ENCODE results near the gene IL18BP.

IL18BP gene

DNA sequence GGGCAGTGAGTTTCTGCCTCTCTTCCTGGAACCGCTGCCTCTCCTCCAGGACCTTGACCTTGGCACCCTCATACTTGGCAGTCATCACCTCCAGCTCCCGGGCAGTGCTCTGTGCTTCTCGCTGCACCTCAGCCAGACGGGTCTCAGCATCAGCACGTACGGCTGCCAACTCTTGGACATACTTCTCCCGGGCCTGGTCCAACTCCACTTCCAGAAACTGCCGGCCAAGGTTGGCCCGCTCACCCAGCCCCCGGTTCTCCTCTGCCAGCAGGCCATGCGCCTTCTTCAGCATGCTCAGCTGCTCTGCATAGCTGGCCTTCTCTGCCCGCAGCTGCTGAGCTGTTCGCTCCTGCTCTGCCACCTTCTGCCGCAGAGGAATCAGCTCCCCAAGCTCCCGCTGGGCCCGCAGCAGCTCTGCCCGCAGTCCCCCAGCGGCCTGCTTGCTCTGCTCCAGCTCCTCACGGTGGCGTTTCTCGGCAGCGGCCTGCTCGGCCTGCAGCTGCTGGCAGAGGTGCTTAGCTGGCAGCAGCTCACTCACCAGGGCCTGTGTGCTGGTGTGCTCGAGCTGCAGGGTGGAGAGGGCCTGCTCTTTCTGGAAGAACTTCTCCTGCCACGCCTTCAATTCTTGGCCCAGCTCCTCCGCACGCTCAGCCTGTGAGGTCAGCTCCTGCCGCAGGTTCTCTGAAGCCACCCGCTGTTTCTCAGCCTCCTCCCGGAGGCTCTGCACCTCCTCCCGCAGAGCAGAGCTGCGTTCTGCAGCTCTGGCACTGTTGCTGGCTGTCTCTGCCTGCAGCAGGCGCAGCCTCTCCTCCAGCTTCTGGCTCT, 14.4 kb downstream of the IL18BP start:
- no peak for DNase-seq (ENCODE audit: low read depth, low spot score)

DNA sequence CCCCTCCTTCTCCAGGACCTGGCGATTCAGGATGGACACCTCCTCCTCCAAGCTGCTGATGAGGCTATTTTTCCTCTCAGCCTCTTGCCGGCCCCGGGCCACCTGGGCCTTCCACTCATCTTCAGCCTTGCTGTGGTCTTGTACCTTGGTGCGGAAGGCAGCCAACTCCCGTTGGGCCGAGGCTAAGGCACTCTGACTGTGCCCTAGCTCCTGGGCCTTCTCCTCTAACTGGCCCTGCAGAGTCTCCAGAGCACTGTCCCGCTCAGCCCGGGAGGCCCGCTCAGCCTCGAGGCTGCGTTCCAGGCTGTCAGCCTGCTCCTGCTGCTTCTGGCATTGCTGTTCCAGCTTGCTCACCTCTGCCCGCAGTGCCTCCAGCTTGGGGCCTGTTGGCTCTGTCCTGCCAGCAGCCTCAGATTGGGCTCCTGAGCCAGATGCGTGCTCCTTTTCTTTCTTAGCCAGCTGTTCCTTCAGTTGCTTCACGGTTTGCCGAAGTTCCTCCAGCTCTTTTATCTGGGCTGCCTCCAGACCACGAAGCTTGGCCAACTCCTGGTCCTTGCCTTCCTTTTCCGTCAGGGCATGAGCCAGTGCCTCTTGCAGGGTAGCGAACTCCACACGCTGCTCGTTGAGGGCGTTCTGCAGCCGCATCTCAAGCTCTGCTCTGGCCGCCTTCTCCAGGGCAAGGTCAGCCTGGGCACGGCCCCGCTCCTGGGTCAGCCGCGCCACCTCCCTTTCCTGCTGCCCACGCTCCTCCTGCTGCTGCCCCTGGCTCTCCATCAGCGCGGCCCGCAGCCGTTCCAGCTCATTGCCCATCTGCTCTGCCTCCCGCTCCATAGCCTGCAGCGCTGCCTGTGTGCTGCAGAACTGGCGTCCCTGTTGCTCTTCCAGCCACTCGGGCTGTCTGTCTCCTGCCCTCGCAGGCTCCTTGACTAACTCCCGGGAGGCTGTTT, 15.3 kb downstream of the IL18BP start:
- no peak for DNase-seq (ENCODE audit: low read depth, low spot score)

DNA sequence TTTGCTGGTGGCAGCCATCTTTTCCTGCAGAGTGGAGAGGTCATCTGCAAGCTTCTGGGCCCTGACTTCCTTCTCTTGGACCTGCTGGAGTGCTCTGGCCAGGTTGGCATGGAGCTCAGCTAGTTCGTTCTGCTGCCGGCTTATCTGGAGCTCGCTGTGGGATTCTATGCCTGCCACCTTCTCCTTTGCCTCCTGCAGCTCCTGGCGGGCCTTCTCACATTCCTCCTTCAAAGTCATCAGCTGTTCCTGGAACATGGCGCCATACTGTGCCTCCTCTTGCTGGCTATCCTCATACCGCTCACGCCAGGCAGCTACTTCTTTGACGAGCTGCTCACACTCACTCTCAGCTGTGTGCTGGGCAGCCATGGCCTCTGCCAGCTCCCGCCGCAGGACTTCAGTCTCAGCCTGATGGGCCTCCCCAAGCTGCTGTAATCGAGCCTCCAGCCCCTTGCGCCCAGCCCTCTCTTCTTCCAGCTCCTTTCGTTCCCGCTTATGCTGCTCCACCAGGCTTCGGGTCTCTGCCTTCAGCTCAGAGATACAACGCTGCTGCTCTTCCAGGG, 16.1 kb downstream of the IL18BP start:
- no peak for DNase-seq (ENCODE audit: low read depth, low spot score)

DNA sequence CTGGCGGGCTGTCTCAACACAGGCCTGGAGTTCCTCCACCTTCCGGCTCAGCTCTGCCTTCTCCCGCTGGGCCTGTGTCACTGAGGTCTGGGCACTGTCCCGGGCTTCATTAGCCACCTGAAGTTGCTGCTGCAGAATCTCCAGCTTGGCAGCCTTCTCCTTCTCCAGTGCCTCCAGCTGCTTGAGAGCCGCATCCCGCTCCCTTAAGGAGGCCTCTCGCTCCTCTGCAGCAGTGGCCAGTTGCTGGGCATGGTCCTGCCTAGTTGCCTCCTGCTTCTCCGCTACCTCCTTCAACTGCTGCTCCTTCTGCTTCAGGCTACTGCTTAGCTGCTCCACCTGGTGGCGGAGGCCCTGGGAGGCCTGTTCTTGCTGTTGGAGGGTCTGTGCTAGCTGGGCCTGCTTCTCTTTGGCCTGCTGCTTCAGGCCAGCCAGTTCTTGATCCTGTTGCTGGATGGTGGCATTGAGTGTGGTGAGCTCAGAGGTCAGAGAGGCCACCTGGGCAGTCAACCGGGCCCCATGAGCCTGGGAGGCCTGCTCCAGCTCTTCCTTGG, 16.9 kb downstream of the IL18BP start:
- no peak for DNase-seq (ENCODE audit: low read depth, low spot score)

DNA sequence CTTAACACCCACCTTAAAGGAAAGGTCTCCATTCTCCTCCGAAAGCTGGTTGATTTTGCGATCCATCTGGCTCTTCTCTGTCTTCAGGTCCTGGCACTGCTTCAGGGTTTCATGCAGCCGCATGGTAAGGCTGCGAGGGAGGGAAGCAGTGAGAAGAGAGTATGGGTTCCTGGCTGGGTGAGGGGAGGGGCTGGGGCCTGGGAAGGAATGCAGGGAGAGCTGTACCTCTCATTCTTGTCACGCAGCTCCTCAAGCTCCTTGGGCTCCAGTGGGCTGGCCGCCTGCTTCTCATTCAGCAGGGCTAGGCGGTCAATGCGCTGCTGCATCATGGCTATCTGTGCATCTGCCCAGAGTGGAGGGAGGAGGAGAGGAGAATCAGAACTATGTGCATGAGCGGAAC, 19.5 kb downstream of the IL18BP start:
- DNase-seq (ENCODE audit: low read depth, low spot score), result no peak

DNA sequence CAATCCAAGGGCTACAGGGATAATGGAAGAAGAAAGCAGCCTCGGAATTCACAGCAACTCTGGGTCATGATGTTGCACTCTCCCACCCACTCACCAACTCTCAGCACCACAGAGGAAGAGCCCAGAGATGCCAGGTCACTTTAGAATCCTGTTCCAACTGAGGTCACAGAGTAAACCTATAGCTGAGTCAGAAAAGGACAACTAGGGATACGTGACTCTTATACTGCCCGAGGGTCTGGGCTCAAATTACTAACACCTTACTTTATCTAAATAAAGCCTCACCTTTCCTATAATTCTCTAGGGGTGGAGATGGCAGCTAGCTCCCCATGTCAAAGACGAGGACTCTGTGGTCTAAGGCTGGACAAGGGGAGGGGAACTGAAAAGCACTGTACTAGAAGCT, 24.6 kb downstream of the IL18BP start:
- DNase-seq (ENCODE audit: low read depth, low spot score), result no peak

DNA sequence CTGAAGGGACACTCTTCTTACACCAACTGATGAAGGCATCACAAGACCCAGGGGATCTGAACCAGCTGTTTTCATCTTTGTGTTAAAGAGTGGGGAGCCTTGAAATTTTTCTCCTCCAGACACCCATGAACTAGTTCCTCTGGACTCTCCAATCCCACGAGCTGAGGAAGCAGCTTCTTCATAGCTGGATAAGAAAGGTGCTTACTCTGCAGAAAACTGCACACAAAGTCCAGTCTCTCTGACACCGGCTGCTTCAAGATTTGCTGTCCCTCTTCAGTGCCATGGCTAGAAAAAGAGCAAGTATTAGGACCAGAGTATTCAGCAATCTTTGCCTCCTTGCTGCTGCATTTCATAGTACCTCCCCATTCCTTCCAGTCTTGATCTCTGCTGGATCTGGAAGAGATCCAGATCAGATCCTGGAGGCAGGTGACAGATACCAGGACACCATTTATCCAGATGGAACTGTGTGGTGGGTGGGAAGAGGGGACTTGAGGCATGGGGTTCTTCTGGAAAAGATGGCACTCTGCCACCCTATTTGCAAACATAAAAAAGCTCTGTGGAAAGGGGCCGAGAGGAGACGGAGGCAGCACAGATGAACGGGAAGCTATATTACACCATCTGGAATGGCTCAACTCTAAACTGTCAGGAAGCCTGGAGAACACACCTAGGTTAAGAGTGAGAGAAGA, 25.5 kb downstream of the IL18BP start:
- DNase-seq (ENCODE audit: low read depth, low spot score), result no peak

DNA sequence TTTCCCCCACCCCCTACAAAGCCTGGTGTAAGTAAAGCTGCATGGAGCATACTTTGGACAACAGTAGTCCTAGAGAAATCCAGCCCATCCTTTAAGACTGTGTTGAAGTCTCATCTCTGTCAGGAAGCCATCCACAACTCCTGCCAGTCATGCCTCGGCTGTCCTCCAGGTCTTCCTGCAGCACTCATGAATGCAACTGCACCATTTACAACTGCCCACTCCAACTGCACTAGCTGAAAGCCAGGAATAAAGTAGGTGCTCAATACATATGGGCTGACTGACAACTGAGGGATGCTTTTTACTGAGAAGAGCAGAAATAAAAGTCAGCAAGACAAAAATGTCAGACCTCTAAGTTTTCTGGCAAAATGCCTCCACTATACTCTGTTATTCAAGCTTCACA, 27.4 kb downstream of the IL18BP start:
- no peak for DNase-seq (ENCODE audit: low read depth, low spot score)

DNA sequence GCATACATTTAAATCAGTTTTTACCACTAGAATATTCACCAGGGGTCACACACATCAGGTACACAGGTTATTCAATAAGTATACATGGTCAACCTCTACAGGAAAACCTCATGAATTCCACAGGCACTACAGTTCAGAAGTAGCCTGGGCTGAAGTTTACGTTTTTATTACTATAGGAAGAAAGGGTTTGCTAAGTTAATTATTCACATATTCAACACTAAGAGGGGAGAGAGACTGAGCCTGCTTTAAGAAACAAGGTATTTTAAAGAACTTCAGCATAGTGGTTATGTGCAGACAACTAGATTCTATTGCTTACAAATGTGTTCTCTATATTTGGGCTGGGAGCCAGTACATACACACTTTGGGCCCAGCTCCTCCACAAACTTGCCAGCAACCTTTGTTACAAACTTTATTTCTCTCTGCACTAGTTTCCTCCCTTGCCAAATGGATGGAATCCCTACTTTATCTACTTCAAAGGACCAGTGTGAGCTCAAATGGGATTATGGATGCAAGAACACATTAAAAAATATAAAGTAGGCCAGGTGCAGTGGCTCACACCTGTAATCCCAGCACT, 31.9 kb downstream of the IL18BP start:
- DNase-seq (ENCODE audit: low read depth, low spot score), result no peak

DNA sequence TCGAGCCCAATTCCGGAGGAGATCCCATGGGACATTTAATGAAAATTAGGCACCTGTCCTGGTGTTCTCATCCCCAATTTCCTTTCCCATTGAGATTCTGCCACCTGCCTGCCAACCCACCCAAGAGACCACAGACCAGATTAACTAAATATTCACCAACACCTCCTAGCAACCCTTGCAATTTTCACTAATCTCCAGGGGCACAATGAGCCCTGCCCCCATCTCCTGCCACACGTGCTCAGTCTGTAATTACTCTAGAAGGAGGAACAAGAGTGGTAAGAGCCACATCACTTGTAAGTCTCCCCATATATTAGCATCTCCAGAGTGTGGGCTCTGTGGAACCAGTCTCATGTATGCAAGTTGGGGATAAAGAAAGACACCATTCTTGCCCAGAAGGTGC, 38.0 kb downstream of the IL18BP start:
- no peak for DNase-seq (ENCODE audit: low read depth, low spot score)

DNA sequence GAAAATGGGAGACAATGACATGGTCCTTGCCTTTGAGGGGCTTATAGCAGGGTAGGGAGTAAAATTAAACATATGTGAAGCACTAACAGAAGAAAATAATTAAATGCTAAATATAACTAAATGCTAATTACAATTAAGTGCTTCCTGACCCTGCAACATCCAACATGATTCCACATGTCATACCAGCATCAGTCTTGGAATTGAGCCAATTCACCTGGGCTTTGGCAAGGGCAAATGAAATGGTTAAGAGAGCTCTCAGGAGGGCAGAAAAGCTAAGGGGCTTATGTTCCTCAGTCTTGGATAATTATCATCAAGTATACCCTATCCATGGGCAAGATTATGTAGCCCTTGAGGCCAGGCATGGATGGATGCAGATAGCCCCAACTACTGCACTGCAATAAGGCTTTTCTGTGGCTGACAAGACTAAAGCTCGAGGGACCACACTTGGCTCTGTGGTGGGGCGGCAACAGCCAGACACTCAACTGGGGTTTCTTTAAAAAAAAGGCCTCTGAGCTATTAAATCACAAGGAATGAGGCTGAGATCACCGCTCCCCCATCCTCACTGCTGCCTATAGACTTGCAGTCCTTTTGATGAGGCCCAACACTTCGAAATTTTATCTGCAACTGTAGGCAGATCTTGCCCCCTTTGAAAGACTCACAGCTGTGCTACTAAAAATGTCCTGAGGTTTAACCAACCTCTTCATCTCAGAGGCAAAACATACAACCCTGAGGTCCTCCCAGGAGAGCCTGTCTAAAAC, 39.0 kb downstream of the IL18BP start:
- no peak for DNase-seq (ENCODE audit: low read depth, low spot score)

DNA sequence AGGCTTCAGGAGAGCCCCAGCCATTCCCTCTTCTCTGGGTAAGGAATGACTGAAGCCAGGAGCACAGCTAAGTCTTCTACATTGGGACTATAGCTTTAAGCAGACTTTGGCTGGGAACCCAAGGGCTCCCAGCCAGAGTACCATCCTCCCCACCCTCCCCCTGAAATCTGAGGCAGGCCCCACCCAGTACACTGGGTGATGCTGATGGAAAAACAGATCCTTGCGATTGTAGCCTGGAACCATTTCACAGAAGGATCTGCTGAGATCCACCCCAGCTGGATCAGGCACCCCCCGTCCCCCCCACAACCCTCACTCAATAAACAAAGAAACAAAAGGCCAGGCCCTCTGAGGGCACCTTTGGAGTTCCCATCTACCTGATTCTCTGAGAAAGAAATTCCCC, 39.8 kb downstream of the IL18BP start:
- no peak for DNase-seq (ENCODE audit: low read depth, low spot score)

DNA sequence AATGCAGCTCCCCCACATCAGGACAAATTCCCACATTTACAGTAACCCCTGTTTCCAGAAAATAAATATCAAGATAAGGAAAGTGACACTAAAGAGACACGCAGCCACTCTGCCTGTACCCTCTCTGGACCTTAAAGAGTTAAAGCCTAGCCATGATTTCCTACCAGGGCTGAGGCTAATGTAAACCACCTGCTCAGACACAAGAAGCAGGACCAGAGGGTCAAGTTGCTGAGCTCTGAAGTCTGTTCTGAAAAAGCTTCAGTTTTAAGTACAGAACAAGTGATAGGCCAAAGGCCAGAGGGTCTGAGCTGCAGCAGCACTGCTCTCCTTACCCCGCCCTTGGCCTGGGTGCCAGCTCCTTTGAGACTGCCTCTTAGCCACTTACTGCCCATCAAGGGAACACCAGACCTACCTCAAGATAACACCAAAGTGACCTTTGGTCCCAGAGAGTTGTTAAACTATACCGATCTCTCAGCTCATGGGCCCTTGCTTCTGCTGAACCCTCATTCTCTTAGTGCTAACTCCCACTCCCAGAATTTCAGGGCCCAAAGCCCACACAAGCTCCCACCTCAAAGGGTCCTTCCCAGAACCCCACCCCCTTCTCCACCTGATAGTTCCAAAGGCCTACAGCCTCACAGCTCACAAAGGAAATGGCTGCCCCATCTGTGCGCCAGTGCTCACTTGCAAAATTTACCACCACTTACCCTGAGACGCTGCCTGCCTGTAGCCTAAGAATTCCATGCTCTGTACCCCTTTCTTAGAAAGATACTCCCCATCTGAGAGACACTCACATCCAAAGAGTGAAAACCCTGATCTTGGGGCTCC, 40.5 kb downstream of the IL18BP start:
- DNase-seq (ENCODE audit: low read depth, low spot score), result no peak

DNA sequence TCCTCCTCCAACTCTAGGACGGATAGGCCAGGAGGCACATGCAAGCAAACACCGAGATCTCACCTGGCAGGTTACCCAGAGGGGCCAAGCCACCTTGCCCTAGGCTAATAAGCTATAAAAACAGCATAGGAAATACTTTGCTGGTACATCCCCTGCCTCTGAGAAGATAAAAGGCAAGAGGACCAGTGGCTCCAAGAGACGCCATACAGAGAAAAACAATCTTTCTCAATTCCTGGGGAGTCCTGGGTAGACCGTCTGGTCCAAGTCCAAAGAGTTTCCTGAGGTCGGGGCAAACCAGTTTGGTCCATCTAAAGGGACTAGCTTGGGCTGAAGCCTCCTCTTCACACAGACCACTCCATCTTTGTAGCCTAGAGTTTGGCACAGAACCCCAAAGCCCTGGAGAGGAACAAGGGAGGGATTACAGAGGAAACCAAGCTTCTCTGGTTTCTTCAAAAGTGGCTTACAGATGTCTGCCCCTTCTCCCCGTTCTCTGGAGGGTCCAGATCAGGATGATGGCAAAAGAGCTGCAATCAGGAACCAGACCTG, 41.2 kb downstream of the IL18BP start:
- DNase-seq (ENCODE audit: low read depth, low spot score), result no peak

DNA sequence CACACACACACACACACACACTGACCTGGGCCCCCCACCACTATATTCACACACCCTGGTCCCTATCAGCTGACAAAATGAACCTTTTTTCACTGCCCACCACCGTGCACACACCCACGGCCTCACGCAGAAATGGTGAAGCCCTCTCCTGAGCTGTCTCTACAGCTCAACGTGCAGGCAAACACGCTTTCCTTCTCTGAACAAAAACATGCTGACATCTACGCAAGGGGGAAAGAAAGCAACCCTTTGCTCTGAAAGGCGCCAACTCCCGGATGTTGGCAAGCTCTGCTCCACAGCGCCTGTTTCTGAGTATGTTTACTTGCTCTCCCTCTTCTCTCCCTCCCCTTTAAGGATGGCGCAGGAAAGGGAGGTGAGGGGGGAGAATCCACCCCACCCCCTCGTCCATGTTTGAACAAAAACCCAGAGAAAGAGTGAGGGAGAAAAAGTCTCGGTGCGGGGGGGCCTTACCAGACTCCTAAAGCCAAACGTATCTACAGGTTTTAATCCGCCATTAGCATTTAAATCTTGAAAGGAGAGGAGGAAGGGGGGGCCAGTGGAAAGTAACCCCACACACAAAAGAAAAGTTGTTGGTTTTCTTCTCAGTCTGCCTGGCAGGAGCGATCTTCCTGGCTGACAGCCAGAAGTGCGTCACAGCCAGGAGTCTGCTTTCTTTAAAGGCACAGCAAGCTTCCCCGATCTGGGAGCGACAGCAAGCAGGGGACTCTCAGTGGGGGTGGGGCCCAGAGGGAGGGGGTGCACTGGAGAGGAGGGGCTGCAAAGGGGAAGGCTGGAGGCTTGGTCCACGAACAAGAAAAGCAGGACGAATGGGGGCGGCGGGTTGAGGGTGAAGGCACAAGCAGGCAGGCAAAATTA, 42.0 kb downstream of the IL18BP start:
- peak; percentile 61 for DNase-seq (ENCODE audit: low read depth, low spot score)

DNA sequence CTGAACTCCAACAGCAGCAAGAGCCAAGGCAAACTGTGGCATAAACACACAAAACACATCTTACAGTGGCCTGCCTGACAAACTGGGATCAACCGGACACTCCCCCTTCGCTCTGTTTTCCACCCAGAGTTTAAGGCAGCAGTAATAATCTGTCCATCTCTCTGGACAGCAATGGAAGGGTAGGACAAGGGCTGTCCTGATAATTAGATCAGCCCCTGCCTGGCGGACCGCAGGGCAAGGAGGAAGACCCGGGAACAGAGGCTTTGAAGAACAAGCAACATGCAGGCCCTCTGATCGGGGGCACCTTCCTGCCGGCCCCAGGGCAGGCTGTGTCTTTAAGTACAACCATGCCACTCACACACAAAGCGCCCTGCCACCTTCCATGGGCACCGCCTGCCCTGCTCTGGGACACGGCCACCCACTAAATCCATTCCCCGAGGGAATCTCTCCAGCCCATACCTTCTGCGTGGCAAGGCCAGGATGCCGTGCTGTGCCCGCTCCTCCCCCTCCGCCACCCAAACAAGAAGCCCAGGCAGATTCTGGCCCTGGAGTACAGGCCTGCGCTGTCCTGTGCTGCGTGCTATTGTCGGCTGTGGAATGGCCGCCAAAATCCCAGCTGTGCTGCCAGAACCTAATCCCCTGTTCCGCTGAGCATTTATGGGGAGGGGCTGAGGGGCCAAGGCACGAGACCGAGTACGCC, 42.8 kb downstream of the IL18BP start:
- DNase-seq (ENCODE audit: low read depth, low spot score), result no peak

DNA sequence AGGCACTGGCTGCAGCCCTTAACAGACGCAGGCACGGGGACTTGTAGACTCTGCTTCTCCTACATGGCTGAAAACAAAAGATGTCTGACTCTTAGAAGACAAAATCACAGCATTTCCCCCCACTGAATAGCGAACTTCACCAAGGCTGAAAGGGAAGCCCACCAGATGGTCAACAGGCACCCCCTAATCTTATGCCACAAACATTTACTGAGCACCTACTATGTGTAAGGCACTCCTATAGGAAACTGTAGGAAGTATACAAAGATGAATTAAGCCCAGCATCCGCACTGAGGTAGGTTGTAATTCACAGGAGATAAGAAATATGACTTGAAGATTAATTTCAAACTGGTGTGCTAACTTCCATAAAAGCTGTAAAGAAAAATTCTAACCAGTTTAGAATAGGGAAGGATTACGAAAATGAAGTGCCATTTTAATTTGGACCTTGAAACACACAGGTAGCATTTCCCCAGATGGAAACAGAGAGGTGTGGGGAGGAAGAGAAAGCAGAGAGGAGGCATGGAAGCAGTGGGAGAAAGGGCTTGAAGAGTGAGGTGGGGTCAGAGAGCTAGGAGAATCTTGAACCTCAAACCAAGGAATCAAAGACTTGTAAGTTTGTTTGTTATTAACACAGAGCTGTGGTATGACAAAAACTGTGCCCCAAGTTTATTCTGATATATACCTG, 43.5 kb downstream of the IL18BP start:
- no peak for DNase-seq (ENCODE audit: low read depth, low spot score)

All from activated naive CD8-positive, alpha-beta T cell treated with anti-CD3 and anti-CD28 coated beads, Interleukin-2, amount 50 U/mL, for 16 hours (primary cell).